ENCODE data around the gene DIPK1A.

Gene DIPK1A

DNA sequence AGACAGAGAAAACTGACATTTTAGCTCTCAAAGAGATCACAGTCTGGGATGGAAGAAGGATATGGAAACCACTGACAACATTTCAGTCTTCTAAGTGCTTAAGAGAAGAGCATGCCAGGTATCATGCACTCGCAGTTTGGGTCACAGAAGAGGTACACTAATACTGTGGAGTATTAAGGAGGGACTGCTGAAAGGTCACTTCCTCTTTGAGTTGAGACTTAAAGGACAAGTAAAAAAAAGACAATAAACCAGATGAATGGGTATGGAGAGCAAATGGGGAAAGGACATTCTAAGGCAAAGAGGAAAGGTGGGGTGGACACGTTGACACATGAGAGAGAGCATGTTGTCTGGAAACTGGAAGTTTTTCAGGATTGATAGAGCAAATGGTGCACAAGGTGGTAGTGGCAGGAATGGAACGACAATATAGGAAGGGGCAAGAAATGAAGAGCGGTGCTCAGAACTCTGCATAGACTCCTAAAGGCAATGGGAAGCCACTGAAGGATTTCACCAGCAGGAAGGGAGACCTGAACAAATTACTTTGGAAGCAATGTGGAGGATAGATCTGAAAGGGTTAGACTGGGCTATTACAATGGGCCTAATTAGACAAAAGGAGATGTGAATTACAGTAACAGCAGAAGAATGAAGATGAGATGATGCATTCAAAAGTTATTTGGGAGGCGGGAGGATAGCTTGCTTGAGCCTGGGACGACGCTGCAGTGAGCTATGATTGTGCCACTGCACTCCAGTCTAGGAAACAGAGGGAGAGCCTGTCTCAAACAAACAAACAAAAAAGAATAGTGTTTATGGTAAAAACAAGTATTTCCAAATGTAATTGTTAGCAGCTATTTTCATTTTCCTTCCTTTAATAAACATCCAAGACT is 11.1 kb downstream of the DIPK1A start:
- DNase-seq: no peak

DNA sequence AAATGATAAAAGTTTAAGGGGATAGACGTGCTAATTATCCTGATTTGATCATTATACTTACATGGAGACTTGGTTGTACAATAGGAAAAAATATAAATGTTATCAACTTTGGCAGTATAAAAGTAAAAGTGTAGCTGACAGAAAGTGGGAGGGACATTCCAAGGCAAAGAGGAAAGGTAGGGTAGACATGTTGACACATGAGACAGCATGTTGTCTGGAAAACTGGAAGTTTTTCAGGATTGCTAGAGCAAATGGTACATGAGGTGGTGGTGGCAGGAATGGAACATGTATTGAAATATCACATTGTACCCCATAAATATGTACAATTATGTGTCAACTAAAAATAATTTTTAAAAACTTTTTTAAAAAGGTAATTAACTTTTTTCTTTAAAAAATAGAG is 13.2 kb downstream of the DIPK1A start:
- no peak for DNase-seq

DNA sequence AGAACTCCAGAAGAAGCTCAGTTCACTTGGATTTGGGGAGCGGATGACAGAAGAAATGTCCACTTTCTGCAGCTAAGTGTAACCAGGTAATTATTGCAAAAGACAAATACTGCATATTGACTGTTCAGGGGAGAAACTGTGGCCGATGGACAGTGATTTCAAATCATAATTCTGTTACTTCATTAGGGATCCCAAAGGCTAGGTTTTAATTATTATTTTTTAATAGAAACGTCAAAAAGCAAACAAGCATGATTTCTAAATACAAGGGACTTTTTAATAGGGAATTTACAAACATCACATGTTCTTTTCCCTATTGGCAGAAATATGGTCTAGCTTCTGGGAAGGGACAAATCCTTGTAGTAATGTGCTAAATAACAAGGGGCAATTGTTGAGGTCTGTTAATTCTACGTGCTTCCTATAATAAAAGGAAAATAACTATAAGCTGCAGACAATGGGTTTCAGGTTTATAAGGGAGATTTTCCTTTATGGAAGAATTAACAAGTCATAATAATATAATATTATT is 15.5 kb downstream of the DIPK1A start:
- no peak for DNase-seq

DNA sequence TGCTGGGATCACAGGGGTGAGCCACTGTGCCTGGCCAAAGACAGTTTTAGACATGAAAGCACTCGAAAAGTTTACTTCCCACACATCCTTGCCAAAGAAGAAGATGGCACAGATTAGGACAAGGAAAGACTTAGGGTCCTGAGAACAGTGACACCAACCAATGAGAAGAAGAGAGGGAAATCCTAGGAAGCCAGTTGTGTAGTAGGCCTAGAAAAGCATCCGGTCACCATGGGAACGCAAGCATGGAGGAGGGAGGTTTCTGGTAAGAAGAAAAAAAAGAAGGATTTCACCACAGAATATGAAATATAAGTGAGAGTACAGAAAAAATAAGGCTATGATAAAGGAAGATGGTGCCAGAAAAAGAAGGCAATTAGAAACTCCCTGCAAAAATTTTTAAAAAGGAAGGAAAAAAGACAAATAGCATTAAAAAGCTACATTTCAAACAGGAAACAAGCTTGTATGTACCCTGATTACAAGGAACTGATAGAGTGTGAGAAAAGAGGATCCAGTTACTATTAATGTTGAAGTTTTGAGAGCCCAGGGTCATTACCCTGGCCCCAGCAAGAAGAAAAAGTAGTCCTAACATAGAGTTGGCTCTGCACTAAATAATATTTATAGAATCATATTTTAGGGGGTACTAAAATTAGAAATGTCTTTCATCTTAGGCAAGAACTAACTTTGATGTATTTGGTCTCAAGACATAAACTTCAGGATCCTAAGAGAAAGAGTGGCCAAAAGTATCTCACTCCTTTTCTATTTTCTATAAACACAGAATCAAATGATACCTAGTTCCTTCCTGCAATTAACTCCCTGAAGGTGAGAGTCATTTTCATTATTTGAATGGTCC is 16.1 kb downstream of the DIPK1A start:
- DNase-seq: no peak

DNA sequence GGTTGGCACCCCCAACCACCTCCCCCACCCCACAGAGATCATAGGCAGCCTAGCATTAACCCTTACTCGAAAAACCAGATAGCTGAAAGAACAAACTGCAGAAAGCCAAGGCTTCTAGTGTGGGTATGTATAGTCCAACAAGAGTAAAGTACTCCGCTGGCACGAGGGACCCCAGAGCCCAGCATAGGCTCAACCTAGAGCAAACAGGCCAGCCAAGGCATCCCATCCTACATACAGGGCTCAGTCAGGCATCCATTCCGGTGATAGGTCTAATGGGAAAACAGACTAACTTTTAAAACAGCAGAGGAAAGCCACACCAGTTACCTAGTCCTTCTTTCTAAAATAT is 17.8 kb downstream of the DIPK1A start:
- no peak for DNase-seq

DNA sequence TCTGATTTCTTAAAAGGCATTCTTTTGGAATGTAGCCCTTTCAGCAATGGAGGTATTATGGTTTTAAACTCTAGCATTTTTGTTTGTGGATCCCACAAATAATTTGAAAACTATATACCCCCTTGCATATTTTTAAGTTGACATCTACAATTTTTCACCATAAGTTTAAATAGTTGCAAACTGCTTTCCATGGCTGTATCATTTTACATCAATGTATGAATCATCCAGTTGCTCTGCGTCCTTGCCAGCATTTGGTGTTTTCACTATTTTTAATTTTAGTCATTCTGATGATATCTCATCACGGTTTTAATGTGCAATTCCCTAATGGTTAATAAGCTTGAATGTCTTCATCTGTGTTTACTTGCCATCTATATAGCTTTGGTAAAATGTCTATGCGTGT is 20.7 kb downstream of the DIPK1A start:
- no peak for DNase-seq

DNA sequence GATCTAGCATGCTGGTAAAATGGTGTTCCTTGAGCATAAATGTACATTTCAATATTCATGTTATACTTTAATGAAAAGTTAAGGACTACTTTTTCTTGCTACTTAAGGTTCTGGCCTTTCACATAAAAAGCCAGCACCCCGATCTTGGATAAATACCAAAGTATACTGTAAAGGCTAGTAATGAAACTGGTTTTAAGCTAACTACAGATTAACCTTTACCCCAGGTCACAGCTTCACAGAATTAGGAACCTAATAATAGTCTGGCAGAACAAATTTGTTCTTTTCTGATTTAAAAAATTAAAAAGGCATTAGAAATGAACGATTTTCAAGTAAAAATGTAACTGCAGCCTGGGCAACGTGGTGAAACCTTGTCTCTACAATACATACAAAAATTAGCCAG is 23.5 kb downstream of the DIPK1A start:
- no peak for DNase-seq

DNA sequence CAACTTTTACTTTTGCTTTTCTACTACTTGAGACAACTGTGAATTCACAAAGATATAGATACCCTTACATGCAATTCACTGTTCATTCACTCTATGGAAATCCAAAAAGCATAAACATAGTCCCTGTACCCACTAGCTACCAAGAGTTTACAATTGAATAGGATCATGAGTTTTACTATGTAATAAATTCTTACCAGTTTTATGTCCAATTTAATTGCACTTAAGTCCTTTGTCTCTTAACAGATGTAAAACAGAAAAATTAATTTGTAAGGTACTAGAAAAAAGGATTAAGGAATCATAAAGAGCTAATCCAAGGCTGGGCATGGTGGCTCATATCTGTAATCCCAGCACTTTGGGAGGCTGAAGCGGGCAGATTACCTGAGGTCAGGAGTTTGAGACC is 24.4 kb downstream of the DIPK1A start:
- DNase-seq: no peak

DNA sequence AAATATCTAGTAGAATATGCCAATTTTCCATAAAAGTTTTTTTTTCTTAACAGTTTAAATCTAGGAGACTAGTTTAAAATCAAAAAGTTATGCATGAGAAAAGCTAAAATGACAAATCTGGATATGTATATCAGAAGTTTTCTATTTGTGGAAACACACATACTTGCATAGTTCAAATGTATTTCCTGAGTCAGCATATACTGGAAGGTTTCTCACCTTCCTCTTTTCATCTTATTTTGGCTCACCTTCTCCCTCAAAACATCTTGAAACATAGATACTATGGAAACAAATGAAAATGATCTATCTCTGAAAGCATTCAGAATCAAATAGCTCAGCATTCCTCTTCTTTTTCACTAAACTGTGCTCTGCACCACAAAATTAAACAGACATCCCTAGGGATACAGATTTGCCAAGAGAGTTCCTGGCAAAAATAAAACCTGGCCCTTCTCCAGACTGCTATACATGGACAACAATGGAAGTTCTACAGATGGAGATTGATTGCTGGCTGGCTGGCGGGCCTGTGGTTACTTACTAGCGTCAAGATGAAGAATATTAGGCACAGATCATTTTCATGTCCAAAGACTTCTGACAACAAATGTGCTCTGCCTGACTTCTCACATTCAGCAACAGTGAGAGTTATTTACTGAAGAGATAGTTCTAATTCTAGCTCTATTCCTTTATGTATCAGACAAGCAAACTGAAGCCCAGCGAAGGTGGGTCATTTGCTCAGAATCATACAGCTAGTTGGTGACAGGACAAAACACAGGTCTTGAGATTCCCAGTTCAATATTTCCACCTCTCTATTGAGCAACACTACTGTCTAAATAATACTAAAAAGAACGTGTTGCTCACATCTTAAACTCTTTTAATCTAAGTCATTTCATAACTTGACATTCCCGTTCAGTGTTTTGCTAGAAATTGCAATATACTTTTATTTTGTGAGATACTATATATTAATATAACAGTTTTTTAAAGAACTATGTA is 26.6 kb downstream of the DIPK1A start:
- DNase-seq: no peak

DNA sequence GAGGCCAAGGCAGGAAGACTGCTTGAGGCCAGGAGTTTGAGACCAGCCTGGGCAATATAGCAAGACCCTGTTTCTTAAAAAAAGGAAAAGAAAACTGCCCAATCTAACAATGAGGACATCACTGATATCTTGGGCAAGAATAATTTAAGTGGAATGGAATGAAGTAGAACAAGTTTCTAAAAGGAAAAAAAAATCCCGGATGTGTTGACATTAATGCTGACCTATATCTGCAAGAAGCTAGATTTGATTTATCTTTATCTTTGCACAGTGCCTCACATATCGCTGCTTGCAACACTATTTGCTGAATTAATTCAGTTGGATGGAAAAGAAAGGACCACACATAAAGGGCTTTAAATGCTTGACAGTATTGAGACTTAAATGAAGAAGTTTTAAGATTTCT is 27.8 kb downstream of the DIPK1A start:
- DNase-seq: no peak

DNA sequence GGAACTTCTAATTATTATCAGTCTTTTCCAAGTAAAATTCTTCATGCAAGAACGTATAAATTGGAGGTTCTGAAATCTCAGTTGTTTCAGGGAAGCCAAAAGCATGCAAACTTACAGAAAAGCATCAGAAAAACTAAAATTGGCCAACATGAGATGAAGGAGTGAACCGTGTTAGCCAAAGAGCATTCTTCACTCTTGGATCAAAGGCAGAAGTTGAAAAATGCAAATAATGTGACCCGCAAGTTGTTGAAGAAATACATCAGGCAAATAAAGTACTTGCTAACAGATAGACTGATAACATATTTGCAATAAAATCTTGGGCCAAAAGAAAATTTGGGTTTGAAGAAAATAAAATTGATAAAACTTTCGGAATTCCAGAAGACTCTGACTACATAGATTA is 29.6 kb downstream of the DIPK1A start:
- DNase-seq: no peak

DNA sequence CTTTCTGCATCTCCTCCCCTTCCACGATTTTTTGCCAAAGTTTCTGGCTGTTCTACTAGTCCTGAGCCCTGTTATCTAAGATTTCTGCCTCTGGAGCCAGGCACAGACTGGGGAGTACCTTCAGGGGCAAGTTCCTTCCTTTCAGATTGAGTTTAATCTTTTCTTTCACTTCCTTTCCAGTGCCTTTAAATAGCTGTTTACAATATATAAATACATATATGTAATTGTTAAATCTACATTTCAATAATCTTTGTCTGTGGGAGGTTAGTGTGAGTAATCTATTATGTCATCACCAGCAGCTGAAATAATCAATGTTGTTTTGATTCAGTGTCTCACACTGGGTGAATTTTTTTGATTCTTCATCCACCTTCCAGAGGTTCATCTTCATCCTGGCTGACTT is 31.8 kb downstream of the DIPK1A start:
- DNase-seq: no peak

DNA sequence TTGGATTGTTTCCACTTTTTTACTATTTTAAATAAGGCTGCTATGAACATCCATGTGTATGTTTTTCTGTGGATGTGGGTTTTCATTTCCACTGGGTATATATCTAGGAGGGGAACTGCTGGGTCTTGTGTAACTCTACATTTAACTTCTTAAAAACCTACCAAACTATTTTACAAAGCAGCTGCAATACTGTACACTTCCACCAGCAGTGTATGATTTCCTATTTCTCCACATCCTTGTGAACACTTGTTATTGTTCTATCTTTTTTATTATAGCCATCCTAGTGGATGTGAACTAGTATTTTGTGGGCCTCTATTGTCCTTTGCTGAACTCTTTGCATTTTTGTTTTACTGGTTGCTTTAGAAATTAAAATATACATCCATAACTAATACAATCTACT is 33.4 kb downstream of the DIPK1A start:
- no peak for DNase-seq

DNA sequence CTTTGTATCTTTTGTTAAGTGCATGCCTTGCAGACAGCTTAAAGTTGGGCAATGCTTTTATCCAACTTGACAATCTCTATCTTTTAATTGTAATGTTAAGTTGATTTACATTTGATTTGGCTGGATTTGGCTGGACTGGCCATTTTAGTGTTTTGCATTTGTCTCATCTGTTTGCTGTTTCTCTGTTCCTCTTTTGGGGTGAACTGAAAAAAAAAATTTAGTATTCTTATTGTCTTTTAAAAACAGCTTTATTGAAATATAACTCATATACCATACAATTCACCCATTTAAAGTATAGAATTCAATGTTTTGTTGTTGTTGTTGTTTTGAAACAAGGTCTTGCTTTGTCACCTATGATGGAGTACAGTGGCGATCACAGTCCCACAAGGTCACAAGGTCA is 34.4 kb downstream of the DIPK1A start:
- no peak for DNase-seq

DNA sequence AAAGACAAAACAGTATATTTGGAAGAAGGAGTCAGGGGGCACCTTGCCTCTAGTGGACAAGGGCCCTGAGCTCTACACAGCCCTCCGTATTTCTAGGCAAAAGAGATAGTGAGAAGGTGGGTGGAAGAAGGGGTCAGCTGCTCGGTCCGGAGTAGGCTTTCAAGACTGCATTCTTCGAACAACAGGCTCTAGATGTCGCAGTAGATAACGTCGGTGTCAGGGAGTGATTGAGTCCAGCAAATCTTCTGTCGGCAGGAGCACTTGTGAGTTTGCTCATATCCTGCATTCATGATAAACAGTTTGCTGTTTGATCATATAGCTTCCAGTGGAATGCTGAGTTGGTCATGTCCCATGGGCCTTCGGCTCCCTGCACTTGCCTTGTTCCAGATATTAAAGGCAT is 36.8 kb downstream of the DIPK1A start:
- DNase-seq: no peak

DNA sequence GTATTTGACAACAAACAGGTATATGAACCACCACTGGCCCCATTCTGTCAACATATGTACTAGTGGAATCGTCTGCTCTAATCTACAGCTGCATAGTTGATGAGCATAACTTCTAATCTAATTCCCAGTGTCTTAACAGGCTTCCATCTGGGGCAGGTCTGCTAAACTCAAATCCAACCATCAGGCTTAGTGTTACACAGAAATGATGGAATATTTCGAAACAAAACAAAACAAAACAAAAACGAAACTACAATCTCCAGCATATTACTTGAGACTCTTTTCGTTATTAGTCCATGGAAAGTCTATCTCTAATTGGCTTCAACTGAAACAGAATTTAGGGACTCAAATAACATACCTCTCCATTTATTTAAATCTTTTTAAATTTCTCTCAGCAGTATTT is 37.6 kb downstream of the DIPK1A start:
- no peak for DNase-seq

DNA sequence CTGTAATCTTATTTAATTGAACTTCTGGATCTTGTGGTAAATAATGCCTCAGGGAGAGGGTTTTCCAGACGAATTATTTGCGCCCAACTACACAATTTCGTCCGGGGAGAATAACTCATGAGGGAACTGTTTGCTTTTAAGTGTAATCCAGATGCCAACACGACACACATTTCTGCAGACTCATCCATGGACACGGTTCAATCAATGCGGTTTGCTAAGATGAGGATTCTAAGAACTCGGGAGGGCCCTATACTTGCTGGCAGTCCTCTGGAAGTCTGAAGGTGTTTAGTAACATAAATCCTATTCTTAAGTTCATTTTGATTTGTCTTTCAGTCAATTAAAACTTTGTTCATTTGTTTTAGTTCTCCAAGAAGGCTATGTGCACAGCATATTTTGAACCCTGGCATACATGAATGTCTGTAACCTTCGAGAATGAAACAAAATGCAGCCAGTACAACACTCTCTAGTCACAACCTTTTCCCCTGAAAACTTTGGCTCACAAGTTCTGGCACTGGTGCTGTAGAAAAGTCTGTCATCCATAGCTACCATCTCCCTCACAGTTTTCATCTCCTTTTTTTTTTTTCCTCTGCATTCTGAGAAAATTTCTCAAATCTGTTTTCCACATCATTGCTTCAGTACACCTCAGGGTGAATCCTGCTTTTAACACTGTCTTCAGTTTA is 38.8 kb downstream of the DIPK1A start:
- DNase-seq: no peak

DNA sequence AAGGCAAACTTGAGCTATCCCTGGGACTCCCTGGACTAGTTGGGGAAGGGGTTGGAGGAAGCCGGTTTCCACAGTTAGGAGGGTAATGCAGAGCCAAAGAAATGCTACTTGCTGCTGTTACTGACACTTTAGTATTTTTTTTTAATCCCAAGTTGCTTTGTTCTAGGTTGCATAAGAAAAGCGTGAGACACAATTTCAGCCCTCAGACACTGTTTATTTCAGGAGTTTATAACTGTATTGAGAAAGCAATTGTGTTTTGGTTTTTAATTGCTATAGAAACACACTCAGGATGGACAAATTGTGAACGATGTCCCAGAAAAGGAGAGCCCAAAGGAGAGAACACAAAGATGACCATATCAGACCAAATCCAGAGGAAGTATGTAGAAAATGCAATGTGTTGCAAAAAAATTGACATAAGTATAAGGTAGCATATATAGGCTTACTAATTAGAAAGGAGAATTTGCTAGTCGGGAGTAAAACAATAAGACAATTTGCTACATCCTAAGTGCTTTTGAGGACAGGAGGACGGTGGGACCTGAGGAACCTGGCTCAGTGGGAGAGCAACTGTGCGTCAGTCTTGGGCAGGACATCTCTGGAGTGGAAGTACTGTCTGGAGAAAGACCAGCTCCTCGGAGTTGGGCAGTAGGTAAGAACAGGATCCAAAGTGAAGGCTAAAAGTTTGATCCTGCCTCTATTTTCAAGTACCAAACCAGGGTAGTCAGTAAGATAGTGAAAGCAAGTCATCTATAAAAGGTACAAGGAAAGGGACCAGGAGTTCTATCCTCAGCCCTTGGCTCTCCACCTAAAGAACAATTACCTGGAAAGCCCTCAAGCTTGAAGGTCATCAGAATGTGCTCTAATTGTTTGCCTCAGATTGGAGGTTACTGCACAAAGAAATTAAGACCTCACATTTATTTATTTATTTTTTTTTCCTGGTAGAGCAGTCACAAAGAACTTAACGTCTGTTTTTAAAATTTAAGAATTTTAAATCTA is 39.9 kb downstream of the DIPK1A start:
- DNase-seq: no peak

DNA sequence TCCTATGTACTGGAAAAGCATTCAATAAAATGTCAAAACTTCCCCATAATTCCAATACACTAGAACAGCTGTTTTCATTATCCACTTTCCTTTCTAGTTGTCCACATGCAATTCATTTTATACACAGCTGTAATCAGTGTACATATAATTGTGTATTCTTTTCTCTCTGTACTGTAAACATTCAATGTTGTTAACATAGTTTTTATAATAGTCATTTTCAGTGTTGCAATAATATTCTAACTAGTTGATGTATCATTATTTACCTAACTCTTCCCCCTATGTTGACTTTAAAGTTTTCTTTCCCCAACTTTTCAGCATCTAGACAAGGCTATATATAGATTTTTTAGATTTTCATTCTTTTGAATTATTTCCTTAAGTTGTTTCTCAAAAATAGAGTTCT is 44.4 kb downstream of the DIPK1A start:
- DNase-seq: no peak

DNA sequence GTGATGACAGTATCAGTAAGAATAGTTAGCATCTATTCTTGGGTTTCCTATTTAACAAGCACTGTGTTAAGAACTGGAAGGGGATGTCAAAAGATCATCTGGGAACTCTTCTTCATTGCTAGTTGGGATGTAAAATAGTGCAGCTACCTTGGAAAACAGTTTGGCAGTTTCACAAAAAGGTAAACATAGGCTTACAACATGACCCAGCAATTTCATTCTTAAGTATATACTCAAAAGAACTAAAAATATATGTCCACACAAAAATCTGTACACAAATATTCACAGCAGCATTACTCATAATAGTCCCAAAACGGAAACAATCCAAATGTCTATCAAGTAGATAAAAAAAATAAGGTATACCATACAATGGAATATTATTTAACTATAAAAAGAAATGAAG is 45.7 kb downstream of the DIPK1A start:
- no peak for DNase-seq
